Ovary (tissue), 9 donors: ENCODE data around the gene TENM3. TPM values are rescaled to one million over a fixed set of nuclear protein-coding genes. Genes with fewer than 3 reads are reported as not detected.

Experiments used
- DNase-seq, 5 donors: peaks; one replicate each; pipeline ENCODE4 v3.0.0-alpha.2; 2019 to 2020
- H3K27ac ChIP-seq, 2 donors: fragments of 200-600 bp; one replicate each; pipeline versions ENCODE4 v1.5.1 to v1.8.0; 2019 to 2022
- H3K27me3 ChIP-seq: fragments of 200-600 bp; one replicate; pipeline ENCODE4 v1.8.0; 2022
- H3K36me3 ChIP-seq: fragments of 200-600 bp; sonication (generic); one replicate; pipeline ENCODE4 v1.5.1; 2019
- H3K4me1 ChIP-seq: one replicate; pipeline ENCODE4 v1.8.1; 2013; ENCODE audit warnings: mild to moderate bottlenecking, moderate library complexity; ENCODE audit not compliant: insufficient read depth
- H3K4me3 ChIP-seq: fragments of 200-600 bp; sonication (generic); one replicate; pipeline ENCODE4 v1.5.1; 2017
- H3K9me3 ChIP-seq, 2 donors: fragments of 200-600 bp in 1 of 2; sonication (generic) in 1 of 2; one replicate each; pipeline versions ENCODE4 v1.5.1 to v1.8.1; 2013 to 2019; ENCODE audit warnings: mild to moderate bottlenecking in 1 of 2, moderate library complexity in 1 of 2
- CTCF ChIP-seq, 3 donors: fragments of 450-650 bp in 2 of 3; fragments of 200-600 bp in 1 of 3; IDR thresholded peaks; one replicate each; pipeline versions ENCODE4 v1.5.1 to v1.8.0; 2016 to 2022; ENCODE audit warnings: antibody characterized with exemption in 3 of 3, mild to moderate bottlenecking in 1 of 3
- EP300 ChIP-seq: sonication (generic); formaldehyde crosslinking; IDR thresholded peaks from one replicate; pipeline ENCODE4 v1.6.1; 2017; ENCODE audit warnings: antibody characterized with exemption
- POLR2A ChIP-seq: fragments of 450-650 bp; IDR thresholded peaks from one replicate; pipeline ENCODE4 v1.6.1; 2017; ENCODE audit warnings: antibody characterized with exemption, mild to moderate bottlenecking, moderate library complexity
- WGBS, 3 donors: extraction: QIAGEN DNeasy Blood & Tissue Kit in 1 of 3; methylation state at CpG; one replicate each; pipeline versions ENCODE4 v1.1.5 to v1.1.7; 2013 to 2017; 5-methylcytosine and 5-hydroxymethylcytosine counted together
- intact Hi-C, 4 donors: fragments of 100-400 bp; cut with DNase I; formaldehyde crosslinking; loops; one replicate each; pipeline versions ENCODE4 v1.11.0 to v1.15.1; 2022 to 2023
- polyA plus RNA-seq, 2 donors: library from polyadenylated mRNA; stranded (reverse); fragments of 200-250 nt in 1 of 2; fragments of 350-450 nt in 1 of 2; fragmentation: Illumina TruSeq in 1 of 2; extraction: RNeasy Lipid Tissue Mini Kit (QIAGEN cat#74804) in 1 of 2; gene quantifications; one replicate each; pipeline ENCODE4 v1.2.3, GENCODE V29; 2013 to 2014
- total RNA-seq, 7 donors: library from RNA; depleted of rRNA in 2 of 7; stranded (reverse); fragments of >200 nt in 2 of 7; fragmentation: NEBNext Ultra II Directional in 3 of 7; extraction: Animal tissue kit (Norgen Biotek cat#: 25700) in 3 of 7; gene quantifications; one replicate each; pipeline versions ENCODE4 v1.1.0 to v1.2.4, GENCODE V29; 2016 to 2023
- donor health status: DM: no; HTN: no; CAD: no; lungs with moderate emphysema.
- donor health status: DM: no; HTN: no; CAD: no.
- donor health status: Bipolar disorder and iron deficiency.
- donor health status: DM: yes; HTN: yes; CAD: no.
- donor health status: DM: no; HTN: no; CAD: no.
- donor health status: DM: yes; HTN: yes; CAD: no.

Gene TENM3
- total and polyA plus RNA-seq, 9 donors: 0.82 to 16.1 (median 5.7) TPM

- no peaks in the 10 kb centered on the region for H3K4me1 ChIP-seq
- no peaks in the 10 kb centered on the region for H3K36me3 ChIP-seq
- DNase-seq: no peak
- 89 to 93% (median 92%) methylated on average over 8 of the region's 8 CpGs for WGBS, 3 donors
- no peak overlapping the region for H3K4me3 ChIP-seq
- H3K27ac ChIP-seq: no peak overlapping the region
- no peak for TF ChIP-seq CTCF (IDR thresholded peaks at IDR 0.05)
- no peak for TF ChIP-seq POLR2A
- no peak for TF ChIP-seq EP300
- intact Hi-C loops: loop anchor here in 1 of 4 donors (10.0 kb wide), 1 partner anchor 1079 kb away; no protein-coding TSS in a partner anchor
- H3K9me3 ChIP-seq: no peaks in the 10 kb centered on the region
- H3K27me3 ChIP-seq: no peaks in the 10 kb centered on the region
Observed at GRCh38 chr4:182624281-182624680, 381.1 kb downstream of the TENM3 start.

GRCh38 chr4:182625193-182625592 lies 382.0 kb downstream of the TENM3 start:
- no peaks in the 10 kb centered on the region for H3K9me3 ChIP-seq
- intact Hi-C loops: loop anchor here in 1 of 4 donors (10.0 kb wide), 1 partner anchor 1080 kb away; no protein-coding TSS in a partner anchor
- no peak overlapping the region for H3K27ac ChIP-seq
- DNase-seq: no peak
- no peak overlapping the region for H3K4me3 ChIP-seq
- H3K36me3 ChIP-seq: no peaks in the 10 kb centered on the region
- H3K27me3 ChIP-seq: no peaks in the 10 kb centered on the region
- WGBS, 3 donors: 92 to 95% (median 94%) methylated on average over 16 of the region's 16 CpGs
- H3K4me1 ChIP-seq: no peaks in the 10 kb centered on the region
- TF ChIP-seq POLR2A (no peak), CTCF (IDR thresholded peaks at IDR 0.05) (no peak), EP300 (no peak)

GRCh38 chr4:182627996-182628395 lies 384.8 kb downstream of the TENM3 start:
- no peaks in the 10 kb centered on the region for H3K36me3 ChIP-seq
- WGBS, 3 donors: 54 to 57% (median 57%) methylated on average over 6 of the region's 6 CpGs
- H3K9me3 ChIP-seq: no peaks in the 10 kb centered on the region
- DNase-seq: no peak
- no peak overlapping the region for H3K4me3 ChIP-seq
- H3K4me1 ChIP-seq: no peaks in the 10 kb centered on the region
- H3K27me3 ChIP-seq: no peaks in the 10 kb centered on the region
- intact Hi-C loops: loop anchor here in 1 of 4 donors (10.0 kb wide), 1 partner anchor 1083 kb away; no protein-coding TSS in a partner anchor
- TF ChIP-seq POLR2A (no peak), EP300 (no peak), CTCF (IDR thresholded peaks at IDR 0.05) (no peak)
- H3K27ac ChIP-seq: no peak overlapping the region

GRCh38 chr4:182628544-182628943 lies 385.3 kb downstream of the TENM3 start:
- intact Hi-C loops: loop anchor here in 1 of 4 donors (10.0 kb wide), 1 partner anchor 1084 kb away; no protein-coding TSS in a partner anchor
- H3K27me3 ChIP-seq: no peaks in the 10 kb centered on the region
- no peak overlapping the region for H3K27ac ChIP-seq
- TF ChIP-seq CTCF (IDR thresholded peaks at IDR 0.05): no peak
- TF ChIP-seq EP300: no peak
- no peak for TF ChIP-seq POLR2A
- H3K4me1 ChIP-seq: no peaks in the 10 kb centered on the region
- H3K9me3 ChIP-seq: no peaks in the 10 kb centered on the region
- DNase-seq: no peak
- H3K4me3 ChIP-seq: no peak overlapping the region
- no peaks in the 10 kb centered on the region for H3K36me3 ChIP-seq
- WGBS, 3 donors: 88 to 92% (median 91%) methylated on average over 6 of the region's 6 CpGs
